Activated CD8-positive, alpha-beta memory T cell treated with anti-CD3 and anti-CD28 coated beads, Interleukin-2, amount 10 ng/mL, durations not matched to agents 7 days and 5 days (primary cell): Measurements from ENCODE around the gene POLR3GL. TPM values are rescaled to one million over a fixed set of nuclear protein-coding genes. Genes with fewer than 3 reads are reported as not detected.
"Not testable (repeated sequence)": the region's sequence is repeated elsewhere in the genome, so short reads cannot be mapped to it uniquely, and the experiment has no call there.

Experiments used
- ATAC-seq: fragments of 150-1000 bp; cut with Tn5 transposase; one replicate; pipeline ENCODE4 v1.10.0; 2021; ENCODE audit warnings: moderate library complexity
- CTCF ChIA-PET: fragments of 350-600 bp; sonication (Branson Sonifier 250); formaldehyde crosslinking; loops from one replicate; lab custom pipeline; 2021; ENCODE audit warnings: antibody characterized with exemption; lab: Charles Lee
- DNase-seq: peaks from one replicate; pipeline ENCODE4 v3.0.0-alpha.2; 2020
- H3K27ac Mint-ChIP-seq: one replicate; pipeline ENCODE4 v1.8.0; 2021; ENCODE audit warnings: mild to moderate bottlenecking, mixed read lengths
- H3K27me3 Mint-ChIP-seq: one replicate; pipeline ENCODE4 v1.8.0; 2021; ENCODE audit warnings: mixed read lengths
- H3K36me3 Mint-ChIP-seq: one replicate; pipeline ENCODE4 v1.8.0; 2021; ENCODE audit warnings: mild to moderate bottlenecking, mixed read lengths
- H3K4me1 Mint-ChIP-seq: one replicate; pipeline ENCODE4 v1.8.0; 2021; ENCODE audit warnings: mixed read lengths
- H3K4me3 Mint-ChIP-seq: one replicate; pipeline ENCODE4 v1.8.0; 2021; ENCODE audit warnings: mild to moderate bottlenecking, moderate library complexity, mixed read lengths
- H3K9me3 Mint-ChIP-seq: one replicate; pipeline ENCODE4 v1.8.0; 2022; ENCODE audit warnings: low read depth, mixed read lengths
- total RNA-seq, 2 experiments: library from RNA; stranded (reverse); gene quantifications; one replicate each; pipeline ENCODE4 v1.2.3, GENCODE V29; 2021

POLR3GL gene
- total RNA-seq, 2 experiments from 2014 or later, result 23.5 to 29.1 TPM

GRCh38 chr1:146025787-146026495 is 61.5 kb downstream of the POLR3GL start:
- H3K27ac Mint-ChIP-seq, ATAC-seq, H3K36me3 Mint-ChIP-seq, H3K4me1 Mint-ChIP-seq, H3K4me3 Mint-ChIP-seq, H3K9me3 Mint-ChIP-seq, DNase-seq: not testable (repeated sequence)
- peaks cover 45% of the 10 kb centered on the region for H3K27me3 Mint-ChIP-seq
- CTCF ChIA-PET, result interaction anchor here (1.2 to 1.7 kb wide), 4 partner anchors 9 to 181 kb away, joined by 4 to 7 read pairs (median 4); partner anchors contain the start of gene NUDT17

DNA sequence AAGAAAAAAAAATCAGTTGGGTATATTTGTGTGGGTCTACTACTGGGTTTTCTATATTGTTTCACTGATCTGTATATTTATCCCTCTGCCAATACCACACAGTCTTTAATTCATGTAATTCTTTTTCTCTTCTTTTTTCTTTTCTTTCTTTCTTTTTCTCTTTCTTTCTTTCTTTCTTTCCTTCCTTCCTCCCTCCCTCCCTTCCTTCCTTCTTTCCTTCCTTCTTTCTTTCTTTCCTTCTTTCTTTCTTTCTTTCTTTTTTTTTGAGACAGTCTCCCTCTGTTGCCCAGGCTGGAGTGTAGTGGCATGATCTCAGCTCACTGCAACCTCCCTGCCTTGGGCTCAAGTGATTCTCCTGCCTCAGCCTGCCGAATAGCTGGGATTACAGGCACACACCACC is 62.2 kb downstream of the POLR3GL start:
- not testable (repeated sequence) for H3K9me3 Mint-ChIP-seq, ATAC-seq, H3K36me3 Mint-ChIP-seq, DNase-seq, H3K27ac Mint-ChIP-seq, H3K4me1 Mint-ChIP-seq, H3K4me3 Mint-ChIP-seq
- CTCF ChIA-PET, result interaction anchor here (1.2 kb wide), 1 partner anchor 180 kb away, joined by 4 read pairs; no protein-coding TSS in a partner anchor
- peaks cover 41% of the 10 kb centered on the region for H3K27me3 Mint-ChIP-seq

Other genes starting within 250 kb of the POLR3GL start
- gene CD160, start 245.2 kb upstream of the POLR3GL start, total RNA-seq, result 1 to 10 TPM; 3.9 to 5.4 TPM
- gene RNF115, start 140.6 kb upstream of the POLR3GL start, total RNA-seq, result 10 to 100 TPM; 14.6 to 18.0 TPM
- gene POLR3C, start 140.5 kb upstream of the POLR3GL start, total RNA-seq, result 10 to 100 TPM; 31.1 to 37.0 TPM
- 1 to 10 TPM; 2.8 to 4.1 TPM for gene NUDT17, start 119.1 kb upstream of the POLR3GL start, total RNA-seq
- gene PIAS3, start 105.6 kb upstream of the POLR3GL start, total RNA-seq, result 10 to 100 TPM; 20.3 to 23.6 TPM
- gene ANKRD35, start 78.8 kb upstream of the POLR3GL start, total RNA-seq, result 1 to 10 TPM; 1.1 to 1.4 TPM
- gene ITGA10, start 54.6 kb upstream of the POLR3GL start, total RNA-seq, result 1 to 10 TPM; 1.8 to 2.1 TPM
- gene PEX11B, start 46.0 kb upstream of the POLR3GL start, total RNA-seq, result 10 to 100 TPM; 27.3 to 36.2 TPM
- gene RBM8A, start 37.2 kb upstream of the POLR3GL start, total RNA-seq, result 100 to 1,000 TPM; 189 to 249 TPM
- 10 to 100 TPM; 35.0 to 36.2 TPM for gene LIX1L, start 6.7 kb upstream of the POLR3GL start, total RNA-seq
- gene ANKRD34A, start 115 bp upstream of the POLR3GL start, total RNA-seq, result 1 to 10 TPM; 3.8 to 4.6 TPM
- 100 to 1,000 TPM; 127 to 207 TPM for gene TXNIP, start 31.9 kb downstream of the POLR3GL start, total RNA-seq
- not detected for gene HJV, start 57.0 kb downstream of the POLR3GL start, total RNA-seq
- gene NBPF10, start 180.1 kb downstream of the POLR3GL start, total RNA-seq, result 1 to 10 TPM; 2.0 TPM